Measurements from ENCODE around the gene FGF16. TPM values are rescaled to one million over a fixed set of nuclear protein-coding genes. Genes with fewer than 3 reads are reported as not detected.
"Not testable (repeated sequence)": the region's sequence is repeated elsewhere in the genome, so short reads cannot be mapped to it uniquely, and the experiment has no call there.

The FGF16 gene
- total RNA-seq: 0.13 TPM
- long read RNA-seq, partial matches to known transcripts: 0 of 1 reads
- long read RNA-seq, other reads (novel, unspliced or antisense): 0 of 1 reads

DNA sequence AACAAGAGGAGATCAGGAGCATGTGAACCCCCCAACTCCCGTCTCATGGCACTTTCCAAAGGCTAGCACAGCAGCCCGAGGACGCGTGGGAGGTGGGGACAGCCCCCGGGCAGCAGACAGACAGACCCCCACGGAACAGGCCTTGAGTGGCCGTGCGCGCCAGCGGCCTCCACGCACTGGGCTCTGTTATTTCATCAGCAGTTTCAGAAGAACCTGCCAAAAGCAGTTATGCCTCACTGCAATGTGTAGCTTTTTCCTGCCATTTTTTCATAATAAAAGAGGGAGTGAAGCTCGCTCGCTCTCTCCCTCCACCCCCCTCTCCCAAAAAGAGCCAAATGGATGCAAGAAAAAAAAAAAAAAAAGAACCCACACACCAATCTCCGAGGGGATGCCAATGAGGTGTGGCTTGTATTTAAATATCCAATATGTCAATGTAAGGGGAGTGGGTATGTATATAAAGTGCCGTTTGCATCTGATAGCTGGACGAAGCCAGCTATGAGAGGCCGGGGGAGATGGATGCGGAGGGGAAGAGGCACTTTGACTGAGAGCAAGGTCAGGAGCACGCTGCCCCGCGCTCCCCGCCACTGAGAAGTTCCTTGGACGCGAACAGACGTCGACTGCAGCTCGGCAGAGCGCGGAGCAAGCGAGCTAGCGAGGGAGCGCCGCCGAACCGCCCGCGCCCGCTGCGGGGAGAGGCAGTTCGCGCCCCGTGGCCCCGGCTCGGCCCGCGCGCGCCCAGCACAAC is at the start of gene FGF16:
TSS of gene FGF16 (plus strand) at position 482 of the 745 bp plus-strand sequence. CDS start 286 bp downstream, outside the sequence.
- DNase-seq (ENCODE audit: low spot score): no peak
- intact Hi-C loops (cut with DNase I): no loop called here

DNA sequence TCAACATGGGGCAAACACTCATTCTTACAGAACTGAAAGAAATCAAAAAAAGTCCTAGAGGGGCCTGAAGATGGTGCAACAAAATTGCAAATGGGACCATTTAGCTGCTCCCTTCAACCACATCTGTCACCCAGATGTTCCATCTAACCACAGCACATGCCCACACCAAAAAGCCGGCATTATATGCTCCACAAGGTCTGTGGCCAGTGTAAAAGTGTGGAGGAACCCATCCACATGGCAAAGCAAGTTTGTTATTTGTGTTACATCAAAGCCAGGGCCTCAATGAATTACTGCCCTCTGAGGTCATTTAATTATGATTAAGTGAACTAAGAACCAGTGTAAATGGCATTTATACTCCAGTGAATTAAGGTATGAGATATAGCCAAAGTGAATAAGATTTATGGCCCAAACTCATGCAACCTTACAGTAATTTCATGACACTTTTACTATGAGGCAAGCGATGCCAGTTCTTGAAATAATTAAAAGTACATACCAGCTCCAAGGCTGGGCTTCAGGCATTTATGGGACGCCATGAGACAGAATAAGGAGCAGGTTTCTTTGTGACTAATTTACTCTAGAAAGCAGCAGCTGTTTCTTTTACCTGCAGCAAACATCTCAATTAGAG is 48.7 kb upstream of the FGF16 start:
- DNase-seq (ENCODE audit: low spot score): no peak
- intact Hi-C loops (cut with DNase I): no loop called here

DNA sequence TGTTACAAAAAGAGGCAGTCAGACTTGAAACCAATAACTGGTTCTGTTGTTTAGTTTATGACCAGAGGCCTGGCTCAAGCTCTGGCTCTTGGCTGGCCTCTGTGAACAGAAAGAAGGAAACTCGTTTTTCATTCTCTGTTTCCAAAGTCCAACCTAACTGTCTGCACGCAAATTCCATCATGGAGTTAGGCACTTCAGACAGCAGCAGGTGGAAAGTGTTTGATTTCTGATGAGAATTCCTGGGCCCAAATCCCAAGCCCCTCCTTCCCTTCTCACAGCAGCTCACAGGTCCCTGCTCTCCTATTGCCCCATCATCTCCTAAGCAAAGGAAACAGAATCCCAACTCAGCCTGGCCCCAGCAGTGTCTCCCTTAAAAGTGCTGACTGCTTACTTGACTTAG is 42.8 kb upstream of the FGF16 start:
- no peak for DNase-seq (ENCODE audit: low spot score)
- intact Hi-C loops (cut with DNase I): no loop called here

DNA sequence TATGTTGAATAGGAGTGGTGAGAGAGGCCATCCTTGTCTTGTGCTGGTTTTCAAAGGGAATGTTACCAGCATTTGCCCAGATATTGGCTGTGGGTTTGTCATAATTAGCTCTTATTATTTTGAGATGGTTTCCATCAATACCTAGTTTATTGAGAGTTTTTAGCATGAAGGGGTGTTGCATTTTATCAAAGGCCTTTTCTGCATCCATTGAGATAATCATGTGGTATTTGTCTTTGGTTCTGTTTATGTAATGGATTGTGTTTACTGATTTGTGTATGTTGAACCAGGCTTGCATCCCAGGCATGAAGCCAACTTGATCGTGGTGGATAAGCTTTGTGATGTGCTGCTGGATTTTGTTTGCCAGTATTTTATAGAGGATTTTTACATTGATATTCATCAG is 39.4 kb upstream of the FGF16 start:
- DNase-seq (ENCODE audit: low spot score); intact Hi-C loops (cut with DNase I): not testable (repeated sequence)

DNA sequence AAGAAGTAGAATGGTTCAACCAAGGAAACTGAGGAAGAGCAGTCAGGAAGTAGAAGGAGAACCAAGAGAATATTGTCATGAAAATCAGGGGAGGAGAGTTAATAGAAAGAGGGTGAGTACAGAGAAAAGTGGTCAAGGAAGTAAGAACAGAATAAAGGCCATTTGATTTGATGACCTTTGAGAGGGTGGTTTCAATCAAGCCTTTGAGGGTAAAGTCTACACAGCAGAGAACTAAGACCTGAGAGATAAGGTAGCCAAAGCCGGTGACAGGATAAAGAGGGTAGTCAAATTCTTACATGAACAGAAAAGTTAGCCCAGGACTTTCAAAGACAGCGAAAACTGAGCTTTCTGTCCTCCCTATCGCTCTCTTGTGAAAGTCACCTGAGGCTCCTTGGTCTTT is 34.6 kb upstream of the FGF16 start:
- no peak for DNase-seq (ENCODE audit: low spot score)
- intact Hi-C loops (cut with DNase I): no loop called here

DNA sequence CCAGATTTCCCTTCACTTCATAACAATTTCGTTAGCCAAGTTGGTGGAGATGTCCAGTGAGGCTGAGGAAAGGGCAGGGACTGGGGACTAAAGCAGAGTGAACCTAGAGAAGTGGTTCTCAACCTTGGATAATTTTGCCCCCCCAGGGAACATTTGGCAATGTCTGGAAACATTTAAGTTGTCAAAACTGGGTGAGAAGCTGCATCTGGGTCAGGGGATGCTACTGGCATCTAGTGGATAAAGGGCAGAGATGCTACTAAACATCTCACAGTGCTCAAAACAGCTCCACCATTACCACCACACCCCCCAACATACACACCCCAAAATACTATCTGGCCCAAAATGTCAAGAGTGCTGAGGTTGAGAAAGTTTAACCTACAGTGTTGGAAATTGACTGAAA is 32.0 kb upstream of the FGF16 start:
- DNase-seq (ENCODE audit: low spot score): no peak
- intact Hi-C loops (cut with DNase I): no loop called here

DNA sequence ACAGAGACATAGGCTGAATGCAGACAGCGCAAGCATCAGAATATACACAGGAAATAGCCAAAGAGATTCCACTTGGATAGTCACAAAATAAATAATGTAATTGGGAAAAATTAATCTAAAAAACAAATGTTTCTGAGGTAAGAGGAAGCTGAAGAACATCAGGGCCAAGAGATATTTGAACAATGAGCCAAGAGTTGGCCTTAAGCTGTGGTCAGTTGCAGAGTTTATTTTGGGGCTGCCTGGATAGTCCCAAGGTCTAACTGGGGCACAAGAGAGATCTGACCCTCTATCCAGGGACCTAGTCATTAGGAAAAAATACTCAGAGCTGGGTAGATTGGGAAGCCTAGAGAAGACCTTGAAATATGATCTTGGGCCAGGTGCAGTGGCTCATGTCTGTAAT is 31.3 kb upstream of the FGF16 start:
- DNase-seq (ENCODE audit: low spot score): no peak
- intact Hi-C loops (cut with DNase I): no loop called here

DNA sequence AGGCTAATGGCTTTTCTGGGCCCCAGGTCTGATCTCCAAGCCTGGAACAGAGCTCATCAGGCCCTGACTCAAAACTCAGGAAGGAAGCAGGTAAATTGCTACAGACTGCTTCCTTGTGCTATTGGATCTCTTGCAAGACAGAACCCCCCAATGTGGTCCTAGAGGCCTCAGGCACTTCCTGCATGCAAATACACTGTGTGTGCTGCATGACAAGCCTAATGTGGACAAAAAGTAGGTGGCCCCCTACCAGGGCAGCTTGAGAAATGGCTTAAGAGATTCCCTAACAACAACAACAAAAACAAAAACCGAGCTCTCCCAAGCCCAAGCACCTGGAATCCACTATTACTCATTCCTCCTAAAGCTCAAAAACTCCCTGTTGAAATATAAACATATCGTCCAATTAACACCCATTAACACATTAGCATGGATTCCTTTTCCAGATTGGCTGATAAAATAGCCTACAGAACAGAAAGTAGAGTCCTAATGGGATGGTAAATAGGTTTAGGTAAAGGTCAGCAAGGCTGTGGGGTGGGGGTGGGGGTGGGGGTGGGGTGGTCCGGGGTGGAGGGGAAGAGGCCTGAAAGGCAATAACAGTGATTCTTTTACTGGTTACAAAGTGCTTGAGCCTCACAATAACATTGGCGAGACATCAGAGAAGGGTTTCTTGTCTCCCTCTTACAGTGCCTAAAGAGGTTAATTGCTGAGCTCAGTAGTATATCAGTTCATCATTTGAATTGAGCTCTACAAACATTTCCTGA is 24.1 kb upstream of the FGF16 start:
- intact Hi-C loops (cut with DNase I): loop anchor here (10.0 kb wide), 1 partner anchor 58 kb away; no protein-coding TSS in a partner anchor
- no peak for DNase-seq (ENCODE audit: low spot score)

DNA sequence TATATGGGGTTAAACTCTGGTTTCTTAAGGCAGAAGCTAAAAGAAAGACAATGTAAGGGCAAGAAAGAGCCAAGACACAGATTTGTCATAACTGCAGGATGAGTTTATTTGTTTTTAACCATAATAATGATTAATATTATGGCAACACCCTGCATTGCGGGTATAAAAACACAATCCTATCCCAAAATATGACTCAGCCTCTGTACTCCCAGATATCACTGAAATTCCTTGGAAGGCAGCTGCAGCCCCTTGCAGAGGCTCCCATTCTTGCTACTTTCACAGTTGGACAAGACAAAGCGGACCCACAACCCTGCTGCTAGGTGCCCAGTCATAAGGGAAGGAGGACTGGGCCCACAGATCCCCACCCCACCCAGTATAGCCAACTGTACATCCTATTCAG is 20.4 kb upstream of the FGF16 start:
- intact Hi-C loops (cut with DNase I): loop anchor here (10.0 kb wide), 1 partner anchor 62 kb away; no protein-coding TSS in a partner anchor
- DNase-seq (ENCODE audit: low spot score): no peak

DNA sequence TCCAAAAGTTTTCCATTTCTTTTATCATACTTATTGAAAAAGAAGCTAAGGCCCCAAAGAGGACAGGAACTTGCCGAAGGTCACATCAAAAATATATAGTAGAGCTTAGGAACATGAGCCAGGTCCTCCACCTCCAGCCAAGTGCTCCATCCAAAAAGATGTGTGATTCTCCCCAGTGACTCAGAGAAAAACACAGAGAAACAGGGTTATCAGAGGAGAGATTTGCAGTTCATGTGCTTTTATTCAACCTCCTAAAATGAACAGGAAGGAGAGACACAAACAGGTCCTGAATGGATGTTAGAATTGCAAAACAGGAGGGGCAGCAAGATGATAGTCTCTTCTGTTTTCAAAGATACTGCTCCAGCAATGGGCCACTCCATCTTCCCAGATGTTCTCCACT is 19.6 kb upstream of the FGF16 start:
- intact Hi-C loops (cut with DNase I): loop anchor here (10.0 kb wide), 1 partner anchor 63 kb away; no protein-coding TSS in a partner anchor
- no peak for DNase-seq (ENCODE audit: low spot score)

DNA sequence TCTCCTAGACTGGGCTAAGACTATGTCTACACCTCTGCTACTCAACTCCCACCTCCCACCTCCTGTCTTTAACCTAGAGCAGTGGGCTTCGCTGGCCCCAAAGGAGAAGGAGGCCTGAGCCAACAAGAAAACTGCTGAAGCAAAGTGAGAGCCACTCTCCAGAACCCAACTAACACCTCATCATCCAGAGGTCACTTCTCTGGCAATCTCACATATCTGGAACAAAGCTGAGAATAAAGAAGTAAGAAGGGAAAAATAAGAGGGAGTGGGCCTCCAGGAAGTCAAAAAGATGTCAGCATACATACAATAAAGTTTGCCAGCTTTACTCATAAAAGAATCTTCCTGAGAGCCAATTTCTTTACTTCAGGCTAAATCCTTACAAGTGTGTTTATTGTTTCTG is 18.6 kb upstream of the FGF16 start:
- DNase-seq (ENCODE audit: low spot score): no peak
- intact Hi-C loops (cut with DNase I): loop anchor here (10.0 kb wide), 1 partner anchor 64 kb away; no protein-coding TSS in a partner anchor

DNA sequence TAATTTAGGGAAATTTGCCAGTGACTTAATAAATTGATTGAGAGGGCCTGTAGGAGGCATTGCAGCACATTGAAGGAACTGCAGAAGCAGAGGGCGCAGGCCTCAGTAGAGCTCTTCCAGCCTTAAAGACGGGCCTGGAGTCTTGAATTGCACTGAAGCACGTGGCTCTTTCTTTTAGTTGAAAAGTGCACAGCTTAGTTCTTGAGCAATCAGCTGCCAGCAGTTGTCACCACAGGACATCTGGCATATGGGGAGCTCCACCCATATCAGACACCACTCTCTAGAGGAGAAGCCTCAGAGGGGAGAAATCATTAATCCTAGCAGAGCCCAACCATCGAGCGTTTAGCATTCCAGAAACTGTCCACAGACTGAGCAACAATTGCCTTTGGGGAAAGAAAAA is 16.0 kb upstream of the FGF16 start:
- no peak for DNase-seq (ENCODE audit: low spot score)
- intact Hi-C loops (cut with DNase I): no loop called here

DNA sequence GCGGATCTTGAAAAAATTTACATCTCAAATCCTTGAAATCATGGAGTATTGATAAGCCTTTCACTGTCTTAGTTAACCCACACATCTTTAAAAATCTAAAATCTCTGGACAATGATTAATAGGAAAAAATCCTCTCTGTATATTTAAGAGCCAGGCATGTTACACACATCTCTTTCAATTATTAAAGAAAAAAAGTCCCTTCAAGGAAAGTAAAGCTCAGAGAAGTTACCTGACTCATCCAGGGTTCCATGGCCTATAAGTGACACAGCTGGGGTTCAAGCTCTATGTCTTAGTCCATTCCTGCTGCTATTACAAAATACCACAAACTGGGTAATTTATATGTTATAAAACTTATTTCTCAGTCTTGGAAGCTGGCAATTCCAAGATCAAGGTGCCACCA is 14.2 kb upstream of the FGF16 start:
- no peak for DNase-seq (ENCODE audit: low spot score)
- intact Hi-C loops (cut with DNase I): no loop called here

DNA sequence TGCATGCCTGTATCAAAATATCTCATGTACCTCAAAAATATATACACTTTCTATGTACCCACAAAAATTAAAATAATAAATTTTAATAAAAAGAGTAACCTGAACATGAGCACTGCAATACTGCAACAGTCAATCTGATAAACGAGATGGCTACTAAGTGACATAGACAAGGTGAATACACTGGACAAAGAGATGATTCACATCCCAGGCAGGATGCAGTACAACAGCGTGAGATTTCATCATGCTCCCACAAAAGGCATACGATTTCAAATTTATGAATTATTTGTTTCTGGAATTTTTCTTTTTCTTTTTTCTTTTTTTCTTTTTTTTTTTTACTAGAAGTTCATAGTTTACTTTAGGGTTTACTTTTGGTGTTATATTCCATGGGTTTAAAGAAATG is 12.2 kb upstream of the FGF16 start:
- DNase-seq (ENCODE audit: low spot score): no peak
- intact Hi-C loops (cut with DNase I): no loop called here

DNA sequence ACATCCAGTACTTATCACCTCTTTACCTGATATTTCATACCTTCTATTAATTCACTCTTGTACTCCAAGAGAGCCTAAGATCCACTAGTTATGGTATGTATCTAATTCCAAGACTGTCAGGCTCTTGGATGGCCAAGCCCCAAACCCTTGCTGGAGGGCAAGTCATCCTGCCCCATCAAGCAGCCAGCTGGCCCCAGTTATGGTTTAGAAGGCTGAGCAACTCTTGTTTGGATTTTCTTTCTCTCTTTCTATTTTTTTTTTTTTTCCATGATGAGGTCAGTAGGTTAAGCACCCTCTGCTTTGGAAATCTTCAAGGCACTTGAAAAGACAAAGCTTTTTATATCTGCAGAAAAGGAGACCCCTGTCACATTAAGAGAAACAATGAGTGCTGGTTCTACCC is 10.9 kb upstream of the FGF16 start:
- DNase-seq (ENCODE audit: low spot score): no peak
- intact Hi-C loops (cut with DNase I): no loop called here

DNA sequence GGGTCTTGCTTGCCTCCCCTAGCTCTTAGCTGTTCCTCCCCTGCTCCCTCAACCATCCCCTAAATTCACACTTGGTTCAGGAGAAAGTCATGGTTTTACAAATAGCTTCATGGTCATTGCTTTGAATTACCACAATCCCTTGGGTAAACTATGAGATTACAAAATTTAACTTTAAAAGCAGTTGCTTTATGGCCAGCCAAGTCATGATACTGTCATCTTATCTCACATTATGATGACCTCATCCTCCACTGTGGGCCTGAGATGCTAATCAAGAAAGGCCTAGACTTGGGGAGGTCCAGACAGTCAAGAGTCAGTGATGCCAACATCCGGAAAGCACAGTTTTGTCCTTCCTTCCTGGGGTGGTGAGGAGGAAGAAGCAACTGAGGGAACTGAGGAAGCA is 10.5 kb upstream of the FGF16 start:
- no peak for DNase-seq (ENCODE audit: low spot score)
- intact Hi-C loops (cut with DNase I): no loop called here

DNA sequence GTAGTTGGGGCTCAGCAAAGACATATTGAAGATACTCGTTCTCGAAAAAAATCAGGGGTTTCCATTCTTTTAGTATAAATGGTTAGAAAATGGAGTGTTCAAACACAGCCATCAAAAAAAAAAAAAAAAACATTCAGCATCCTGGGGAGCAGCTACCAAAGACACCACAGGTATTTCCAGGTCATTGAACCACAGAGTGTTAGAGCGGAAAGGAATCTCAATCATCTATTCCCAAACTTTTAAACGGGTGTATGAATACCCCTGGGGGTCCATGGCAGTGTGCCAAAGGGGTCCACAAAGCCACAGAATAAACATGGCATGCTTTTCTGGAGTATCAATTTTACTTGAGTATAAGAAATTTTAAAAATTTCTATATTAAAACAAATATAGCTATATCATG is 6.9 kb upstream of the FGF16 start:
- no peak for DNase-seq (ENCODE audit: low spot score)
- intact Hi-C loops (cut with DNase I): no loop called here

DNA sequence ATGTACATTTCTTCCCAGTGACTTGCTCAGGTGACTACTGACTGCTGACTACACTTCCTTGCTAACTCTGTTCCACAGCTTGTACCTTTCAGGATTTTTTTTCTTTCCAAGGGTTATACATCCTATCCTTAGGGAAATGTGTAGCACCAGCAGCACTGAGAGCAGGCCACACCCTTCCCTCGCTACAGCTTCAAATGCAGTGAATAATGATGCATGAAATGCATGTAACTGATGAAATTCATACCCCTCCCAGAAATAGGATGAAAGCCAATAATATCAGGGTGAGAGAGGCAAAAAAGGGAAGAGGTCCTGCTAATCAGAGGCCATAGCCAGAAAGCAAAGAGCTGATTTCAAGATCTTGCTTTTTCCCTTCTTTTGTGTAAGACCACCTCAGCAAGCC is 6.2 kb upstream of the FGF16 start:
- intact Hi-C loops (cut with DNase I): no loop called here
- DNase-seq (ENCODE audit: low spot score): no peak

DNA sequence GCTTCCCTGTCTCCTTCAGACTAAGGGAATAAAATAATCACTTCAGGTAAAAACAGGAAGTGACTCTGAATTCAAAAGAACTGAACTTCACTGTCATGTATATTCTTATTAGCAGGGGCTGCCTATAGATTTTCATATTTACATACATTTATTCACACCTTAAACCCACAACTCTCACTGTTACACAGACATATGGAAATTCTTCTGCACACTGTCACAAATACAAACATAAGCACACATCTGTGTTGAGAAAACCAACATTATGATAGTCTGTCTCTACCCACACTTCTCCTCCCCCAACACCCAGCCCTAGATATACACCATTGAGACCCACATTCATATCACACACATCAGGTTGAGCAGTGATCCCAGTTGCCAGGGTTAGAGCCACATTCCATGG is 5.7 kb upstream of the FGF16 start:
- intact Hi-C loops (cut with DNase I): no loop called here
- DNase-seq (ENCODE audit: low spot score): no peak

DNA sequence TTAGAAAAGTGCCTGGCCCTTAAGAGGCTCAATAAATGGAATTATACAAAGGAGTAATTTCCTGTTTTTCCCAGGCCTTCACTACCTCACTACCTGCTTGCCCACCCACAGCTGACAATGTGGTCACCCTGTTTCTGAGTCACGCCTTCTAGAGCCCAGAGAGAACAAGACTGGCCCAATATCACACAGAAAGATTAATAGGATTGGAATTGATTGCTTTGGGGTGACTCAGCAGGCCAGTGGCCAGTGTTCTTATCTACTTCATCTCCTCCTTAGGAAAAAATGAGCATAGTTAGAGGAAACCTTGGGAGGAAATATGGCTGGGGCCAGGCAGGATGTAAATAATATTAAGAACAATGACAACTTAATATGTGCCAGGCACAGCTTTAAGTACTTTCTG is 4.5 kb upstream of the FGF16 start:
- intact Hi-C loops (cut with DNase I): no loop called here
- DNase-seq (ENCODE audit: low spot score): no peak

DNA sequence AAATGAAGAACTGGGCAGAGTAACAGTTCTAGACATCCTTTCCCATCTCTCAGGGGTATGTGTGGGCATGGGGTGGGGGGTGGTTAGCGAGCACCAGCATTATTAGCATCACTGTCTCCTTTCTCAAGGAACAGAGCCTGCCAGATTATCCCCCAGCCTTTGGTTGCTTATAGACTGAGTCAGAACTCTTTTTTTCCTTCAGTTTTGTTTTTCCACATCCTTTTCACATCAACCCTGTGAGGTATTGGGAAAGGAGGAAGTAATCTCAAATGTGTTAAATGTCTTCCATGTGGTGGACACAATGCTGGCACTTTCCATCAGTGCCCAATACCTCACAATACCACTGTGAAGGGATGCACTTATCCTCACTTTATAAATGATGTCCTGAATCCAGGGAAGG is 3.1 kb upstream of the FGF16 start:
- DNase-seq (ENCODE audit: low spot score): no peak
- intact Hi-C loops (cut with DNase I): no loop called here
